ENCODE results near the gene CCDC138.

Gene CCDC138

GRCh38 chr2:108877506-108877905, 90.9 kb downstream of the CCDC138 start:
- H3K36me3 ChIP-seq (ENCODE audit: insufficient read depth) = no peaks in the 10 kb centered on the region
- H3K4me3 ChIP-seq (IDR thresholded peaks at IDR 0.05; ENCODE audit: insufficient read depth, low read depth, low read length) = no peak overlapping the region
- H4K20me1 ChIP-seq (ENCODE audit: insufficient read depth) = no peaks in the 10 kb centered on the region
- no peak overlapping the region for H3K9ac ChIP-seq
- H2AFZ ChIP-seq (ENCODE audit: low read depth) = no peak overlapping the region
- no peak overlapping the region for H3K4me2 ChIP-seq
- H3K27ac ChIP-seq = no peak overlapping the region
- no peaks in the 10 kb centered on the region for H3K27me3 ChIP-seq (ENCODE audit: insufficient read depth, low read depth)
- no peaks in the 10 kb centered on the region for H3K79me2 ChIP-seq (ENCODE audit: insufficient read depth, low read depth)
- no peaks in the 10 kb centered on the region for H3K4me1 ChIP-seq (ENCODE audit: low read depth, poor library complexity, severe bottlenecking)
- TF ChIP-seq CTCF (conservative IDR thresholded peaks at IDR 0.05; ENCODE audit: low read depth, low read length) = no peak

- H3K27me3 ChIP-seq (ENCODE audit: insufficient read depth, low read depth) = no peaks in the 10 kb centered on the region
- H3K4me1 ChIP-seq (ENCODE audit: low read depth, poor library complexity, severe bottlenecking) = no peaks in the 10 kb centered on the region
- TF ChIP-seq CTCF (conservative IDR thresholded peaks at IDR 0.05; ENCODE audit: low read depth, low read length) = no peak
- H3K36me3 ChIP-seq (ENCODE audit: insufficient read depth) = no peaks in the 10 kb centered on the region
- H3K79me2 ChIP-seq (ENCODE audit: insufficient read depth, low read depth) = no peaks in the 10 kb centered on the region
- H3K27ac ChIP-seq = no peak overlapping the region
- no peak overlapping the region for H3K4me2 ChIP-seq
- no peak overlapping the region for H3K9ac ChIP-seq
- H2AFZ ChIP-seq (ENCODE audit: low read depth) = no peak overlapping the region
- no peaks in the 10 kb centered on the region for H4K20me1 ChIP-seq (ENCODE audit: insufficient read depth)
- H3K4me3 ChIP-seq (IDR thresholded peaks at IDR 0.05; ENCODE audit: insufficient read depth, low read depth, low read length) = no peak overlapping the region
Measured at GRCh38 chr2:108878276-108878675, 91.7 kb downstream of the CCDC138 start.

- H3K4me3 ChIP-seq (IDR thresholded peaks at IDR 0.05; ENCODE audit: insufficient read depth, low read depth, low read length) = no peak overlapping the region
- H3K4me1 ChIP-seq (ENCODE audit: low read depth, poor library complexity, severe bottlenecking) = no peaks in the 10 kb centered on the region
- no peaks in the 10 kb centered on the region for H3K27me3 ChIP-seq (ENCODE audit: insufficient read depth, low read depth)
- H3K27ac ChIP-seq = no peak overlapping the region
- TF ChIP-seq CTCF (conservative IDR thresholded peaks at IDR 0.05; ENCODE audit: low read depth, low read length) = no peak
- no peak overlapping the region for H2AFZ ChIP-seq (ENCODE audit: low read depth)
- no peaks in the 10 kb centered on the region for H3K36me3 ChIP-seq (ENCODE audit: insufficient read depth)
- no peaks in the 10 kb centered on the region for H3K79me2 ChIP-seq (ENCODE audit: insufficient read depth, low read depth)
- H3K4me2 ChIP-seq = no peak overlapping the region
- H3K9ac ChIP-seq = no peak overlapping the region
- H4K20me1 ChIP-seq (ENCODE audit: insufficient read depth) = no peaks in the 10 kb centered on the region
Measured at GRCh38 chr2:108884619-108885018, 98.0 kb downstream of the CCDC138 start.

- H3K27ac ChIP-seq = no peak overlapping the region
- H3K36me3 ChIP-seq (ENCODE audit: insufficient read depth) = no peaks in the 10 kb centered on the region
- H2AFZ ChIP-seq (ENCODE audit: low read depth) = no peak overlapping the region
- H4K20me1 ChIP-seq (ENCODE audit: insufficient read depth) = no peaks in the 10 kb centered on the region
- TF ChIP-seq CTCF (conservative IDR thresholded peaks at IDR 0.05; ENCODE audit: low read depth, low read length) = no peak
- H3K79me2 ChIP-seq (ENCODE audit: insufficient read depth, low read depth) = no peaks in the 10 kb centered on the region
- no peak overlapping the region for H3K4me3 ChIP-seq (IDR thresholded peaks at IDR 0.05; ENCODE audit: insufficient read depth, low read depth, low read length)
- H3K9ac ChIP-seq = no peak overlapping the region
- H3K4me1 ChIP-seq (ENCODE audit: low read depth, poor library complexity, severe bottlenecking) = no peaks in the 10 kb centered on the region
- no peaks in the 10 kb centered on the region for H3K27me3 ChIP-seq (ENCODE audit: insufficient read depth, low read depth)
- H3K4me2 ChIP-seq = no peak overlapping the region
Measured at GRCh38 chr2:108889907-108890306, 103.3 kb downstream of the CCDC138 start.
